NCI-H510A treated with DMSO at 0.1 percent for 48 hours (cell line): ENCODE results near the gene NLK.
"Not testable (repeated sequence)": the region's sequence is repeated elsewhere in the genome, so short reads cannot be mapped to it uniquely, and the experiment has no call there.

Source experiments
- DNase-seq: peaks from one replicate; lab custom pipeline; 2025; lab: John Stamatoyannopoulos, UW

NLK gene

DNA sequence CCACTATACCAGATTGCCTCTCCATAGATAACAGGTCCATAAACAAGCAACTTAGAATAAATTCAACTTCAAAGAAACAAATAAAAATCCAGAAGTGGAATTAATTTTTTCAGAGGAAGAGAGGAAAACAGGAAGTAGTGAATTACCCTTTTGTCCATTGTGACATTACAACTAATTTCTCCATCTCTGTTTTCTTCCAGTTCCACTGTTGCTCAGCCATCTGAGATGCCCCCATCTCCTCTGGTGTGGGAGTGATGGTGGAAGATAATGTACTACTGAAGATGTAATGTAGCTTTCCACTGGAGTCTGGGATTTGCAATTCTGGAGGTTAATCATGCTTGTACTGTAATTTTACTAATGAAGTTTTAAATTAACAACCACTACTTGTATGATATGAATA lies 151.9 kb downstream of the NLK start:
- DNase-seq: no peak

DNA sequence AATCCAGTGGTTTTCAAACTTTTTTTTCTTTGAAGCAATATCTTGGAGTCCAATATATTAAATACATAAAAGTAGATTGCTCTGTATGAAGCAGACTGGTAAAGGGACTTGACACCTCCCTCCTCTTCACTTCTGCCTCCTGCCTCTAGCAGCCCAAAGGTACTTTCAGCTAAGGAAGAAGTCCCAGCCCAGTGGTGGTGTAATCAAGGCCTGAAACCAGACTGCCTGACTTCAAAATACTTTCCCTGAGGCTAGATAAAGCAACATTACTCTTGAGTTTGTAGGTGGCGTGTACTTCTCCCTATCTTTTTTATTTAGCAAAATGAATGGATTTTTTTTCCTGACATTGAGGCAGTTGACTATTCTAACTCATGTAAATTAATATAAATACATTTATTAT lies 154.2 kb downstream of the NLK start:
- no peak for DNase-seq

DNA sequence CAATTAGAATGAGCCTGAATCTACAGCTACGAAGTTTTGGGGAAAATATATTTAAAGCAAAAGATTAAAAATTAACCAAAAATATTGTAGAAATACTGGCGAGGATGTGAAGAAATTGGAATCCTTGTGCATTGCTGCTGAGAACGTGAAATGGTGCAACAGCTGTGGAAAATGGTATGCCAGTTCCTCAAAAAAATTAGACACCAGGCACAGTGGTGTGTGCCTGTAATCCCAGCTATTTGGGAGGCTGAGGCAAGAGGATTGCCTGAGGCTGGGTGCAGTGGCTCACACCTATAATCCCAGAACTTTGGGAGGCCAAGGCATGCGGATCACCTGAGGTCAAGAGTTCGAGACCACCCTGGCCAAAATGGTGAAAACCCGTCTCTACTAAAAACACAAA lies 156.6 kb downstream of the NLK start:
- no peak for DNase-seq

DNA sequence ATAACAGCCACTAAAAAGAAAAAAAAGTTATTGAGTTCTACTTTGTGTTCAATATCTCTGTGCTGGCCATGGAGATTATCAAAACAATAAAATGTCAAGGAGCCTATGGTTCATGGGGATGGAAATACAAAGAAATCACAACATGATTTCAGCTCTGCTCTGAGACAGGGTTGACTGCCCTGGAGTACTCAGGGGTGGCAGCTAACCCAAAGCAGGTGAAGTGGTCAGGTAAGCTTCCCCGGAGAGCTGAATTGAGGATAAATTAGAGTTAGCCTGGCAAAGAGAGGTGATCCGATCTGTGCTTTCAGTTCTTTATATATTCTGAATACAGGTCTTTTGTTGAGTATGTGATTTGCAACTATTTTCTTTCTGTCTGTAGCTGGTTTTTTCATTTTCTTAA lies 157.3 kb downstream of the NLK start:
- DNase-seq: no peak

DNA sequence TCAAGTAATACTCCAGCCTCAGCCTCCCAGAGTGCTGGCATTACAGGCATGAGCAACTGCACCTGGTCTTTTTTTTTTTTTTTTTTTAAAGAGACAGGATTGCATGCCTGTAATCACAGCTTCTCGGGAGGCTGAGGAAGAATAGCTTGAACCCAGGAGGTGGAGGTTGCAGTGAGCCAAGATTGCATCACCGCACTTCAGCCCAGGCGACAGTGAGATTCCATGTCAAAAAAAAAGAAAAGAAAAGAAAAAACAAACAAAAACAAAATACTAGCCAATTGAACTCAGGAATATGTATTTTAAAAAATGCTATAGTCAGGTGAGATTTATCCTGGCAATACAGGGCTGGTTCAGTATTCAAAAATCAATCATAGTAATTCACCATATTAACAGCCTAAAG lies 158.8 kb downstream of the NLK start:
- no peak for DNase-seq

DNA sequence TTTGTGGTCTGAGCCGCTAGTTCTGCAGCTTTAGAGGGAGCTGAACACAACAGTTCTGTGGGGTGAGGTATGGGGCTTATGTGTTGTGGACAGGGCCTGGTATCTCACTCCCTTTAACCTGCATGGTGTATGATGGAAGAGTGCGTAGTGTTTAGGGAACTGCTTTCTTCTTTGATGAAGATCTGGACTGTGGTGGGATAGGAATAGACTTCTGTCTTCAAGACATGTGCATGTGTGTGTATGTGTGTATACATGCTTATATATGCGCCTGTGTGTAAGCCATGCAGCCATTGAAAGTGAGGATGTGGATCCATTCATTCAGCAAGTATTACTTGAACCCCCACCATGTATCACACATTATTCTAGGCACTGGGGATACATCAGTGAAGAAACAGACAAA lies 161.8 kb downstream of the NLK start:
- DNase-seq: no peak

DNA sequence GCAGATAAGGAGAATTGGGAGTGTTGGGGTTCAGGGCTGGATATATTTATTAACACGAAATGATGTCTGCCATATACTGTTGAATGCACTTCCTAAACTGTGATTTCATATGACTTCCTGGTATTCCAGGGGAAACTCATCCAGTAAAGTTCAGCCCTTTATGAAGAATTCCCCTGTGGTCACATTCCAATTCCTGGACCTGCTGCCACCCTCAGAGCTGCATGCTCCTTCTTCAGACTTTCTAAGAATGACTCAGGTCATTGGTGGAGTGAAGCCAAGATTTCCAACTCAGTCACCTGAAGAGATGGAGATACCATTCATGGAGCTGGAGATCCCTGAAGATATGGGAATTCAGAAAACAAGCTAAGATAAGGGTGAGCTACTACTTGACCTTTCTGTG lies 162.3 kb downstream of the NLK start:
- no peak for DNase-seq

DNA sequence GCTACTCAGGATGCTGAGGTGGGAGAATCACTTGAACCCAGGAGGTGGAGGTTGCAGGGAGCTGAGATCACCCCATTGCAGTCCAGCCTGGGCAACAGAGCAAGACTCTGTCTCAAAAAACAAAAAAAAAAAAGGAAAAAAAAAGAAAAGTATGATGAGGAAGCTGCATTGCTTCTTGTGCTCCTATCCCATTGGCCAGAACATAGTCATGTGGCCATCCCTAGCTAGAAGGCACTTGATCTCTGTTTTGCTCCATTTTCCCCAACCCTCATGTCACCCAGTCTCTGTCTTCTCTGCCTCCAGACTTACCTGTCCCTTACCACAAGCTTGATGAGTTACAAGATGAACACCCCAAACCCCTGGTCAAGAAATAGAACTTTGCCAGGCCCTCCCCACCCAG lies 163.8 kb downstream of the NLK start:
- DNase-seq: no peak

DNA sequence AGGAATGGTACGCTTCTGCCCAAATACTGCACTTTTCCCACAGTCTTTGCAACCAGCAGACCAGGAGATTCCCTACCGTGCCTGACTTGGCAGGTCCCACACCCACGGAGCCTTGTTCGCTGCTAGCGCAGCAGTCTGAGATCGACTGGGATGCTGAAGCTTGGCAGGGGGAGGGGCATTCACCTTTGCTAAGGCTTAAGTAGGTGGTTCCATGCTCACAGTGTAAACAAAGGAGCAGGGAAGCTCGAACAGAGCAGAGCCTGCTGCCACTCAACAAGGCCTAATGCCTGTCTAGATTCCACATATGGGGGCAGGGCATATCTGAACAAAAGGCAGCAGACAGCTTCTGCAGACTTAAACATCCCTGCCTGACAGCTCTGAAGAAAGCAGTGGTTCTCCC lies 169.3 kb downstream of the NLK start:
- no peak for DNase-seq

DNA sequence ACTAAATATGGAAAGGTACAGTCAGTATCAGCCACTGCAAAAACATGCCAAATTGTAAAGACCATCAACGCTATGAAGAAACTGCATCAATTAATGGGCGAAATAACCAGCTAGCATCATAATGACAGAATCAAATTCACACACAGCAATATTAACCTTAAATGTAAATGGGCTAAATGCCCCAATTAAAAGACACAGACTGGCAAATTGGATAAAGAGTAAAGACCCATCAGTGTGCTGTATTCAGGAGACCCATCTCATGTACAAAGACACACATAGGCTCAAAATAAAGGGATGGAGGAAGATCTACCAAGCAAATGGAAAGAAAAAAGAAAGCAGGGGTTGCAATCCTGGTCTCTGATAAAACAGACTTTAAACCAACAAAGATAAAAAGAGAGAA lies 171.1 kb downstream of the NLK start:
- not testable (repeated sequence) for DNase-seq

DNA sequence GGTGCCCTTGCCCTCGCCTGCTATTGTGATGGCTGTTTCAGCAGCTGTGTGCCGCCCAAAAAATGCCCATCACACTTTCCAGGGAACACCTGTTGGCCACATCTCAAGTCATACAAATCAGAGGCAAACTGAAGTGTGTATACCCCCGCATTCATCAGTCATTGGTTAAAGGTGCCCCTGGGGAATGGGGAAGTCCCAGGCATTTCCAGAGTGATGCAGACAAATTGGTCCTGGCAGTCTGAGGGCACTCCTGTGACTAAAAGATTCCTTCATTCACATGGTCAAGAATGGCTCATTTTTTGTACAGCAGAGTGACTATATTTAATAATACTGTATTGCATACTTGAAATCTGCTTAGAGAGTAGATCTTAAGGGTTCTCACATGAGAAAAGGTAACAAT lies 173.6 kb downstream of the NLK start:
- no peak for DNase-seq

DNA sequence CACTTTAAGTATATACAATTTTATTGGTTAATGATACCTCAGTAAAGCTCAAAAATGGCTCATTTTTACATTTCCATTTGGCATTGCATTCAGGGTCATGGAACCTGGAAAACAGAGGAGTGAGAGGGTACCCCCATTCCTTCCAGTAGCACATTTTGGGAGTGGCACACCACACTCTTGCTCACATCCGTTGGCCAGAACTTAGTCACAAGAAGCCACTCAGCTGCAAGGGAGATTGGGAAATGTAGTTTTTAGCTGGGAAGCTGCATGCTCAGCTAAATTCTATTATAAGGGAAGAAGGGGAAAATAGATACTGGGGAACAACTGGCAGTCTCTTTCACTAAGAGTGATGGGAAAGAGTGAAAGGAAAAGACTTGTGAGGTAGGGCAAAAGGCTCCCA lies 174.1 kb downstream of the NLK start:
- no peak for DNase-seq

DNA sequence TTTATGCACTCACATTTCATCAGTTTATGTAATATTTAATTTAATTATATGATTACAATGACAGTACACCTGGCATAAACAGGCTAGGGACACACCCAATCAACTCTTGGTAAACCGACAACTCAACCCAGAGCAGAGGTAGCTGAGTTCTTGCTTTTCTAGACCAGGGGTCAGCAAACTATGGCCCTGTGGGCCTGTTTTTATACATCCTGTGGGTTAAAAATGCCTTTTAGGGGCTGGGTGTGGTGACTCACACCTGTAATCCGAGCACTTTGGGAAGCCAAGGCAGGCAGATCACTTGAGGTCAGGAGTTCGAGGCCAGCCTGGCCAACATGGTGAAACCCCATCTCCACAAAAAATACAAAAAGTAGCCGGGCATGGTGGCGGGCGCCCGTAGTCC lies 177.3 kb downstream of the NLK start:
- no peak for DNase-seq

DNA sequence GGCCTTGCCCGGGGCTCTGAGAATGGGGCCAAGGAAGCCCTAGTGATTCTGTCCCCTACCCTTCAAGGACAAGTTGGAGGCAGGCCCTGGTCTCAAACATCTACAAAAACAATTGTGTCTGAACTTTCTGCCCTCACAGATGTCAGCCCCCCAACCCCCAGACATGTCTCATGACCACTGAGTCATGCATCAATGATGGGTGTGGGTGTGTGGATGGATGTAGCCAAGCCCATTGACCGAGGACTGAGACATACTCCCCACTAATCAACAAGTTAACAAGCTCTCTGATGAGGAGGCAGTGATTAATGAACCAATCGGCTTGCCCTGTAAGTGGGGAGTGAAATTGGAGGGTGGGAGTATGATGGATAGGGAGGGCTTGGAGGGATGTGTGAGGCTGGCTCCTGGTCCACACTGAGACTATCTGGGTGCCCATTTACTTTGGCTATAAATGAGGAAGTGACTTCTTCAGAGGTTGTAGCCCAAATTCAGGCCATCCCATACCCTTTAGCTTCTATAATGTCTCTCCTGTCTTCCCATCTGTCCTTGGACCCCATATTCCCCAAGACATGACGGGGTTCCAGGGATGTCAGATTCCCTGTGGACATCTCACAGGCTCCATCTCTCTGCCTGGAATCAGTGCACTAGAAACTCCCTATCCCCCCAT lies 179.4 kb downstream of the NLK start:
- no peak for DNase-seq

DNA sequence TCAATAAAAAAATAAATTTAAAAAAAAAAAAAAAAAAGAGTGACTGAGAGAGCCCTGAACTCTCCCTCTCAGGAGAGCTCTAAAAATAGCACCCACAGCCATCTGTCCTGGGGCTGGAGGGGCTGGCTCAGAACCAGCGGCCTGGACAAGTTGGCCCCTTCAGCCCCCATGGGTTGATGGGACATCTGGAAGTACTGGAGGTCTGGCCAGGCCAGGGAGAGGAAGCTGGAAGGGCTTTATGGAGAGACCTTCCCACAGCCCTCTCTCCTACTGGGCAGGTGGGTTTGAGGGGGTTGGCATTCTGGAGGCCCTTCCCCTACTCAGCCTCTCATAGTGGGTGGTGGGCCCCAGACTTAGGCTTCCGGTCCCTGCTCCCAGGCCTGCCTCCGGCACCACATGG lies 182.8 kb downstream of the NLK start:
- DNase-seq: no peak

DNA sequence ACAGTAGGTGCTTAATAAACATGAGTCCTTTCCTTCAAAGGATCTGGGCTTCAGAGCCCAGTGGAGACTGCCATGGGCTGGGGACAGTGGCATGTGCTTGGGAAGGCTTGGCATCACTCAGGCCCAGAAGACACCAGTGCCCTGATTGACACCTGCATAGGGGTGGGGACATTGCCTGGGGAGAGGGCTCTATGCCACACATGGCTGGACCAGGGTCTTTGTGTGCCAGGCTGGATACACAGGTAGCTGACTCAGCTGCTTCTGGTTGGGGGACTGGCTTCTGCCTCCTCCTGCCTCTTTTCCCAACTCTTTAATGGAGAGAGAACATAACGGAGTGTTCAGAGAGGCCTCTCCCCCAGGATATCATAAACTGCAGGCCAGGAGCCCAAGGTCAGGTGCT lies 183.4 kb downstream of the NLK start:
- DNase-seq: no peak

DNA sequence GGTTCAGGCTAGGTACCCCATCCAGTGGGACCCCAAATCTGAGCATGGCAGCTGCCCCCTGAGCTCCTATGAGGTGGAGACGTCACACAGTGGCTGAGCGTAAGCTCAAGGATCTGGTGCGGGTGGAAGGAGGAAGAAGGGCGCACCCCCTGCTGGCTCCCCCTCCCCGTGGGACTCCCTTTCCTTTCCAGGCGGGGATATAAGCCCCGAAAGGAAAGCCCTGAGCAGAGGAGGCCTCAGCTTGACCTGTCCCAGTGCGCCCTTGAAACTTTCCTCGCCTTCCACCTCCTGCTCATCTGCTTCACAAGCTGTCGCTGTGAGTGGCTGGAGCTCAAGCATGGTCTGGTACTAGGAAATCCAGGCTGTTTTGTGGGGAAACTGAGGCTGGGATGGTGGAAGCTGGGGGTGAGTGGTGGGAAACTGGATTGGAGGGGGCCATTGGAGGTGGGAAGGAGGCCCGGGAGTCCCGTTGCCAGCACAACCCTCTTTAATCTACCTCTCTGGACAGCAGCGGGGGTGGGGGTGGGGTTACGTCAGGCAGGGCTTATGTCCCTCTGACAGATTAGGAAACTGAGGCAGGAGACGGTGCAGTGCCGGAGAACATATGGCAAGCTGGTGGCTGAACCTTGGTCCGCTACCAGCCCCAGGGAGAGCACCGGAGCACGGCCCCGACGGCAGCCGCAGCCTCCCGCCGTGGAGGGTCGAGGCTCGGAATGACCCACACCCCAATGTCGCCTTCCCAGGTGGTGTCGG lies 184.3 kb downstream of the NLK start:
- DNase-seq: no peak

DNA sequence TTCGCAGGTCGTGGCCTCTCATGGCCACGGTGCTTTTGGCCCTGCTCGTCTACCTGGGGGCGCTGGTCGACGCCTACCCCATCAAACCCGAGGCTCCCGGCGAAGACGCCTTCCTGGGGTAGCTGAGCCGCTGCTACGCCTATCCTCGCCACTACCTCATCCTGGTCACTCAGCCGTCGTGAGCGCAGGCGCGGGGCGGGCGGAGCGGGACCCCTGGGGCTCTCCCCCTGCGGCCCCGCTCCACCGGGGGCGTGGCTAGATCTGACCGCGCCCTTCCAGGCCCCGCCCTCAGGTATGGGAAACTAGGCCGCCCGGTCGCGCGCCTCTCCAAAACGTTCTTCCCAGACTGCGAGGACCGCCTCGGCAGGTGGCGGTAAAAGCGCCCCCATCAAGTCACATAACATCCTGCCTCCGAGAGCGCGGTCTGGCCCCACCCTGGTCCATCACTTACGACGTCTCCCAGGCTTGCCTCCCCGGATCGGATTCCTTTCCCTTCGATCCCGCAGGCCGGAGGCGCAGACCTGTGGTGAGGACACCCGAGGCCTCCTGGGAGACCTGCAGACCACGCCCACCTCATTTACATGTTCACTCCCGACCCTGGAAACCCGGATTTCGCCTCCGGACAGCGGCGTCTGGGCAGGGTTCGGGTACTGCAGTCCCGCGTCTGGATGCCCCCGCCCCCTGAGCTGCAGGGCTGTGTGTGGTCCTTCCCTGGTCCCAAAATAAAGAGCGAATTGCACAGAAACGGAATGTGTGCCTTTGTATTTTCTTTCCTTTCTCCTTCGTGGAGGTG lies 185.0 kb downstream of the NLK start:
- DNase-seq: peak; percentile 89

DNA sequence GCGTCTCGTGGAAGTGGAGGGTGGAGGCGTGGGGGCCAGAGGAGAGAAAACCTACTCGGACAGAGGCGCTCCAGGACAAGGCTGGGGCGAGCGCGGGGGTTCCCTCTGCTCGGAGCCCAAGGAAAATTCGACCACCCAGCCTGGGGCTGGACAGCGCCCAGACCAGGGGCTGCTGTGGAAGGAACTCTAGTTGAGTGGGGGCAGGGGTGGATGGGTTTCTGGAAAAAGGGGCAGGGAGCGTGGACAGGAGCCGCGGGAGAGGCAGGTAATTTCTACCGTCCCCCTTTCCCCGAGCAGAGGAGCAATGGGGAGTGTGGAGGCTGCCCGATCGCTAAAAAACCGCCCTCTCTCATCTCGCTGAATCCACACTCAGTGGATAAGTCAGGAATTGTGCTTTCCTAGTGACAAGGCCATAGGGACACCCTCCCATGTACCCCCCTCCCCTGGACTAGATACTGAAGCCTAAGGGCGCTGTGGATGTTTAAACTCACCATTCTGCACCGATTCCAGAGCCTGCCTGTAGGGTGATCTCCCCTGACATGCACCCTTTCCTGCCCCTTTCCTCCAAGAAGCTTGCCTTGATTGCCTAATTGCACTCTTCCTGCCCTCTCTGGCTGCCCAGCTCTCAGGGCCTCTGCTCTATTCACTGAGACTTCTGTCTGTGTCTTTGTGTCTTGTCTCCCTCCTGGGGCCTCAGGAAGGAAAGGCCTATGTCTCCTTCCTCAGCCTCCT lies 185.8 kb downstream of the NLK start:
- no peak for DNase-seq

DNA sequence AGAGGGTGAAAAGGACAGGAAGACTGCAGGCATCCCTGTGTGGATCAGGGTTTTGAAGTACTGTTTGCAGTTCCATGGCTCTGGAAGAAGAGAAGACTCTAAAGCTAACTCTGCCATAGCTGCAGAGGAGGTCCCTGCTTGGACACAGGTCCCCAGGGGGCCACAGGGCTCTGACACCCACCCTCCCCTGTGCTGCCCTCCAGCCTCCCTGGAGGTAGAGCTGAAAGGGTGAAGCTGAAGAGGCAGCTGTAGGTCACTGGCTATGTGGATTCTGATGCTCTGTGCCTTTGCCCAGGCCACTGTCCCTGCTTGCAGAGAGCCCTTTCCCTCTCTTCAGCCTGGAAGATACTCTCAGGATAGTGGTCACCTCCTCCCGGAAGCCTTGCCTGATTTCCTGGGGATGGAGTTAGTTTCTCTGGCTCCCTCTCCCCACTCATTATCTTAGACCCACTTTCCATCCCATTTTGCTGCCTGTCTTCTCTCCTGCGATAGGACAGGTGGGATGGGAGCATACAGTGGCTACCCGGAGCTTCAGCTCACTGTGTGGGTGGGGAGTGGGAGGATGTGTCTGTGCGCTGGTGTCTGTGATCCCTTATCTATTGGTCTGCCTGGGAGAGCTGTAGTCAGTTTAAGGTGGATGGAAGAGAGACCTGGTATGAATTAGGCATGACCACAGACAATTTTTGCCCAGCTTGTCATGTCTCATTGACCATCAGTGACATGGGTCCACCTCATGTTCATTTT lies 186.7 kb downstream of the NLK start:
- DNase-seq: no peak

DNA sequence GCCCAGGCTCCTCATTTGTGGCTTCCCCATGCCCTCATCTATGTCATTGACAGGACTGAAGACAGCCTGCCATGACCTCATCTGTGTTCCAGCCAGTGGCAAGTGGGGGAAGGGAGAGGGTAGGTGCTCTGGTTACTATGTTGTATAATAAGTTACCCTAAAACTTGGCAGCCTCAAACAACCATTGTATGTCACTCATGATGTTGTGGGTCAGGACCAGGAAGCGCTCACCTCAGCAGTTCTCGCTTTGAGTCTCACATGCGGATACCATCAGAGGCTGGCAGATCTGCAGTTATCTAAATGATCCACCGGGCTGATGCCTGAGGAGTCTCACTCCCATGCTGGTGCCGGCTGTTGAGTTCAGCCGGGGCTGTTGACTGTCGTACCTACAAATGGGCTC lies 187.5 kb downstream of the NLK start:
- DNase-seq: no peak

DNA sequence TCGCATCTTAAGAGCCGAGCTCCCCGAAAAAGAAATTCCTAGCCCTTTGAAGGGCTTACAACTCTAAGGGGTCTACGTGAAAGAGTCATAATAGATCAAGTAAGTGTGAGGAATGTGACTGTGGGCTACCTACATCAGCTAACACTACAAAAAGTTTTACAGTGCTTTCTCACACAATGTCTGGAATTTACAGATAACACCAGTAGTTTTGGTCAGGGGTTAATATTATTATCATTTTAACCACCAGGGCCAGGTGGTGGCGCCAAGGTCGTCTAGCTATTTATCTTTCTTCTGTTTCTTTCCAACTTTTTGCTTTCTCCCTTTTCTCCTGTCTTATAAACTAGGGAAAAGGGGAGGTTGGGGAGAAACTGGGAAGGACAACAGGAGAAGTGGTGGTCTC lies 188.1 kb downstream of the NLK start:
- not testable (repeated sequence) for DNase-seq
